Astrocyte (in vitro differentiated cells and primary cell): Measurements from ENCODE around the gene AAR2.

ENCODE experiments used
- CTCF ChIP-seq: IDR thresholded peaks from 2 replicates; pipeline ENCODE4 v1.5.1; 2011; ENCODE audit warnings: low read depth, mild to moderate bottlenecking, inconsistent platforms, low read length, moderate library complexity; ENCODE audit not compliant: insufficient read depth
- EZH2 ChIP-seq: IDR thresholded peaks from 2 replicates; pipeline ENCODE4 v1.6.1; 2012; ENCODE audit warnings: mild to moderate bottlenecking, low read length, inconsistent platforms; ENCODE audit not compliant: insufficient read depth

- TF ChIP-seq CTCF (no peak), EZH2 (no peak)
These were observed at the start of gene AAR2 for GRCh38 chr20:36235892-36236785.
